ENCODE measurements around the gene CCR1. TPM values are rescaled to one million over a fixed set of nuclear protein-coding genes. Genes with fewer than 3 reads are reported as not detected.
"Not testable (repeated sequence)": the region's sequence is repeated elsewhere in the genome, so short reads cannot be mapped to it uniquely, and the experiment has no call there.

The CCR1 gene
- total and polyA plus RNA-seq, 2 donors: 7.3 to 7.7 TPM

GRCh38 chr3:46183330-46183729, 24.8 kb downstream of the CCR1 start:
- H3K27ac ChIP-seq (ENCODE audit: low read depth): no peak overlapping the region
- H3K4me1 ChIP-seq (ENCODE audit: insufficient read depth): no peaks in the 10 kb centered on the region
- H3K4me3 ChIP-seq (ENCODE audit: low read depth, low read length): no peak overlapping the region
- 80% methylated on average over 5 of the region's 5 CpGs for WGBS
- no peak for DNase-seq (ENCODE audit: extremely low spot score)
- no peaks in the 10 kb centered on the region for H3K36me3 ChIP-seq (ENCODE audit: insufficient read depth)

GRCh38 chr3:46168583-46169345, 39.3 kb downstream of the CCR1 start:
- Histone ChIP-seq H3K36me3 (ENCODE audit: insufficient read depth) (no peaks in the 10 kb centered on the region), H3K27ac (ENCODE audit: low read depth) (no peak overlapping the region), H3K4me3 (ENCODE audit: low read depth, low read length) (no peak overlapping the region), H3K4me1 (ENCODE audit: insufficient read depth) (no peaks in the 10 kb centered on the region)
- WGBS: 76% methylated on average over 2 of the region's 2 CpGs
- DNase-seq (ENCODE audit: extremely low spot score): no peak

DNA sequence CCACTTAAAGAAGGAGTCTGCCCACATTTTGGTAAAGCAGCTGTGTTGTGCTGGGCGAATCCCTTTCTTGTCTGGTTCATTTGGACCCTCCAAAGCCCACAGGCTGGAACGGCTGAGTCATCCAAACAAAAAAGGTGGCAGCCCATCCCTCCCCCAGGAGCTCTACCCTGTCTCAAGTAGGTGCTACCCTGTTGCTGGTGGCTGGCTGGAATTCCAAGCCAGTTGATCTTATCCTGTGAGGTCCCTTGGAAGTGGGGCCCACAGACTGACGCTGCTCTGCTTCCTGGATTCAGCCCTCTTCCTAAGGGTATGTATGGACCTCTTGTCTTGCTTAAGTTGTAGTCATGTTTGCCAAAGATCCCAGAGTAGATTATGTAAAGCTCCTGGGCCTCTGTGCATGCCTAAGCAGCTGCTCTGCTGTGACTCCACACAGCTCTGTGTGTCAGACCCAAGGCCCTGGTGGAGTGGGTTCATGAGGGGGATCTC, 44.5 kb downstream of the CCR1 start:
- Histone ChIP-seq H3K36me3 (ENCODE audit: insufficient read depth) (no peaks in the 10 kb centered on the region), H3K4me1 (ENCODE audit: insufficient read depth) (no peaks in the 10 kb centered on the region), H3K4me3 (ENCODE audit: low read depth, low read length) (no peak overlapping the region), H3K27ac (ENCODE audit: low read depth) (no peak overlapping the region)
- 62% methylated on average over 3 of the region's 3 CpGs for WGBS
- no peak for DNase-seq (ENCODE audit: extremely low spot score)

DNA sequence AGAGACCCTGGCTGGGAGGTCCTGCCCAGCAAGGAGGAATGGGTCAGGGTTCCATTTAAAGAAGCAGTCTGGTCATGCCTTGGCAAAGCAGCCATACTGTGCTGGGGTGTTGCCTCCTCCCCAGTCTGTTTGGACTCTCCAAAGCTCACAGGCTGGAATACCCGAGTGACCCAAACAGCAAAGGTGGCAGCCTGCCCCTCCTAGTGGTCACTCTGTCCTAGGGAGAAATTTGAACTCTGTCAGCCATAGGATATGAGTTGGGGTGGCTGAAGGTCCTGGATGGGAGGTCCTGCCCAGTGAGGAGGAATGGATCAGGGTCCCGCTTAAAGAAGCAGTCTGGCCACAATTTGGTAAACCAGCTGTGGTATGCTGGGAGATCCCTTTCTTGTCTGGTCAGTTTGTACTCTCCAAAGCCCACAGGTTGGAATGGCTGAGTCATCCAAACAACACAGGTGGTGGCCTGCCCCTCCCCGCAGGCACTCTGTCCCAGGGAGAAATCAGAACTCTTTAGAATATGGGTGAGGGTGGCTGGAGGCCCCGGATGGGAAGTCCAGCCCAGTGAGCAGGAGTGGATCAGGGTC, 45.0 kb downstream of the CCR1 start:
- Histone ChIP-seq H3K36me3 (ENCODE audit: insufficient read depth) (no peaks in the 10 kb centered on the region), H3K4me3 (ENCODE audit: low read depth, low read length) (no peak overlapping the region), H3K4me1 (ENCODE audit: insufficient read depth) (no peaks in the 10 kb centered on the region), H3K27ac (ENCODE audit: low read depth) (no peak overlapping the region)
- 77% methylated on average over 4 of the region's 4 CpGs for WGBS
- no peak for DNase-seq (ENCODE audit: extremely low spot score)

DNA sequence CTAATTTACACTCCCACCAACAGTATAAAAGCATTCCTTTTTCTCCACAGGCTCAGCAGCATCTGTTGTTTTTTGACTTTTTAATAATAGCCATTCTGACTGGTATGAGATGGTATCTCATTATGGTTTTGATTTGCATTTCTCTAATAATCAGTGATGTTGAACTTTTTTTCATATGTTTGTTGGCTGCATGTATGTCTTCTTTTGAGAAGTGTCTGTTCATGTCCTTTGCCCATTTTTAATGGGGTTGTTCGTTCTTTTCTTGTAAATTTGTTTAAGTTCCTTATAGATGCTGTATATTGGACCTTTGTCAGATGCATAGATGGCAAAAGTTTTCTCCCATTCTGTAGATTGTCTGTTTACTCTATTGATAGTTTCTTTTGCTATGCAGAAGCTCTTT, 50.4 kb downstream of the CCR1 start:
- H3K27ac ChIP-seq (ENCODE audit: low read depth); H3K4me3 ChIP-seq (ENCODE audit: low read depth, low read length); H3K36me3 ChIP-seq (ENCODE audit: insufficient read depth); H3K4me1 ChIP-seq (ENCODE audit: insufficient read depth); DNase-seq (ENCODE audit: extremely low spot score): not testable (repeated sequence)
- WGBS: 63% methylated on average over 1 of the region's 1 CpG

DNA sequence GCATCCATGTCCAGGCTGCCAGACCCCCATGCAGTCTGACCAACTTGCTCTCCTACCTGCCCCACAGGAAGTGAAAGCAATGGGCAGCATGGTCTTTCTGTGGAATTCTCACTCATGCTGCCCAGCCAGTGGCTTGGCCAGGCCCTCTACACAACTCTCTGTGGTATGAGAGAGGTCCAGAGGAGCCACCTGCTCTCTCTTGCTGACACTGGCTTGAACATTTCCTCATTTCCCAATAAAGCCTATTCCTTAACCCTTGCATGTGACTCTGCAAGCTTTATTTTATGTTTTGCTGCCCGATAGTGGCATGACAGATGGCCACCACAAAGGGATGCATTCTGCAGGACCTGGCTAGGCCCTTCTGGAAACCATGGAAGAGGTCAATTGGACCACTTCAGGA, 53.8 kb downstream of the CCR1 start:
- no peak overlapping the region for H3K4me3 ChIP-seq (ENCODE audit: low read depth, low read length)
- DNase-seq (ENCODE audit: extremely low spot score): no peak
- WGBS: 89% methylated on average over 1 of the region's 1 CpG
- no peaks in the 10 kb centered on the region for H3K4me1 ChIP-seq (ENCODE audit: insufficient read depth)
- no peak overlapping the region for H3K27ac ChIP-seq (ENCODE audit: low read depth)
- H3K36me3 ChIP-seq (ENCODE audit: insufficient read depth): no peaks in the 10 kb centered on the region

Other genes starting within 250 kb of the CCR1 start
- gene FYCO1, start 212.5 kb downstream of the CCR1 start, total RNA-seq: 26.6 TPM
- 58.9 TPM for gene FYCO1, start 212.5 kb downstream of the CCR1 start, polyA plus RNA-seq
- gene XCR1, start 180.8 kb downstream of the CCR1 start, total RNA-seq: 1.0 TPM
- gene XCR1, start 180.8 kb downstream of the CCR1 start, polyA plus RNA-seq: 0.77 TPM
- gene CCR3, start 34.1 kb upstream of the CCR1 start, total RNA-seq: not detected
- gene CCR3, start 34.1 kb upstream of the CCR1 start, polyA plus RNA-seq: not detected
- 3.3 TPM for gene CCR2, start 145.8 kb upstream of the CCR1 start, total RNA-seq
- gene CCR2, start 145.8 kb upstream of the CCR1 start, polyA plus RNA-seq: 2.1 TPM
- gene CCR5, start 162.6 kb upstream of the CCR1 start, total RNA-seq: 1.4 TPM
- gene CCR5, start 162.6 kb upstream of the CCR1 start, polyA plus RNA-seq: 1.0 TPM
- 2.5 TPM for gene CCRL2, start 198.9 kb upstream of the CCR1 start, total RNA-seq
- 1.6 TPM for gene CCRL2, start 198.9 kb upstream of the CCR1 start, polyA plus RNA-seq